IMR-90 (cell line): ENCODE data around the gene TMEM141. TPM values are rescaled to one million over a fixed set of nuclear protein-coding genes. Genes with fewer than 3 reads are reported as not detected.

Source experiments
- ATAC-seq: fragments of 200-7000 bp; cut with Tn5 transposase; 2 replicates; pipeline ENCODE4 v1.9.1; 2020; ENCODE audit warnings: low read depth, mild to moderate bottlenecking, moderate library complexity
- BruUV-seq: library from RNA; stranded (reverse); fragments of 400-500 nt; replicated peaks from 2 replicates; lab custom pipeline; 2021; lab: Mats Ljungman, UMichigan
- CTCF ChIA-PET: fragments of 300-600 bp; formaldehyde crosslinking; extraction: SDS; loops from one replicate; lab custom pipeline; 2021; ENCODE audit warnings: antibody characterized with exemption; lab: Yijun Ruan, JAX
- POLR2A ChIA-PET: fragments of 300-600 bp; sonication (Branson Sonifier 250); formaldehyde crosslinking; loops from one replicate; lab custom pipeline; 2022; ENCODE audit warnings: antibody characterized with exemption; ENCODE audit not compliant: unreplicated experiment; lab: Charles Lee
- DNase-seq: peaks from one replicate; pipeline ENCODE4 v3.0.0; 2013
- H2AFZ ChIP-seq: replicated peaks from 2 replicates; pipeline ENCODE3; 2013; ENCODE audit warnings: low read length, mild to moderate bottlenecking; ENCODE audit not compliant: poor library complexity
- H2AK5ac ChIP-seq: 2 replicates; pipeline ENCODE4 v1.6.1; 2013; ENCODE audit warnings: low read depth, low read length, inconsistent platforms
- H2AK9ac ChIP-seq: replicated peaks from 2 replicates; pipeline ENCODE3; 2013; ENCODE audit warnings: mild to moderate bottlenecking, low read depth, low read length, moderate library complexity; ENCODE audit not compliant: poor library complexity
- H2BK120ac ChIP-seq: 2 replicates; pipeline ENCODE4 v1.6.1; 2013; ENCODE audit warnings: low read depth, low read length, inconsistent platforms
- H2BK15ac ChIP-seq: 3 replicates; pipeline ENCODE4 v1.6.1; 2013; ENCODE audit warnings: low read depth, low read length, inconsistent platforms
- H2BK20ac ChIP-seq: 2 replicates; pipeline ENCODE4 v1.6.1; 2013; ENCODE audit warnings: low read depth, mild to moderate bottlenecking, inconsistent platforms, low read length, moderate library complexity
- H2BK5ac ChIP-seq: 2 replicates; pipeline ENCODE4 v1.6.1; 2013; ENCODE audit warnings: mild to moderate bottlenecking, low read depth, low read length, inconsistent platforms; ENCODE audit not compliant: poor library complexity, severe bottlenecking
- H3K14ac ChIP-seq: replicated peaks from 2 replicates; pipeline ENCODE4 v1.6.1; 2013; ENCODE audit warnings: low read depth, low read length, inconsistent platforms
- H3K18ac ChIP-seq: 2 replicates; pipeline ENCODE4 v1.6.1; 2013; ENCODE audit warnings: low read depth, low read length, control low read depth
- H3K23ac ChIP-seq: 2 replicates; pipeline ENCODE4 v1.6.1; 2013; ENCODE audit warnings: low read depth, low read length, inconsistent platforms
- H3K27ac ChIP-seq: 2 replicates; pipeline ENCODE4 v1.5.1; 2013; ENCODE audit warnings: mild to moderate bottlenecking, control low read depth, low read length; ENCODE audit not compliant: insufficient read depth
- H3K27me3 ChIP-seq: 2 replicates; pipeline ENCODE4 v1.6.1; 2013; ENCODE audit warnings: low read length; ENCODE audit not compliant: control insufficient read depth, insufficient read depth
- H3K36me3 ChIP-seq: 2 replicates; pipeline ENCODE4 v1.6.1; 2013; ENCODE audit warnings: low read length, mixed read lengths; ENCODE audit not compliant: control insufficient read depth, insufficient read depth
- H3K4ac ChIP-seq: 2 replicates; pipeline ENCODE4 v1.6.1; 2013; ENCODE audit warnings: low read depth, low read length, inconsistent platforms
- H3K4me1 ChIP-seq: 2 replicates; pipeline ENCODE4 v1.6.1; 2013; ENCODE audit warnings: low read length, mixed read lengths; ENCODE audit not compliant: control insufficient read depth, insufficient read depth
- H3K4me2 ChIP-seq: 2 replicates; pipeline ENCODE4 v1.6.1; 2013; ENCODE audit warnings: low read depth, mild to moderate bottlenecking, control low read depth, low read length, moderate library complexity
- H3K4me3 ChIP-seq: 2 replicates; pipeline ENCODE4 v1.5.1; 2013; ENCODE audit warnings: low read depth, mild to moderate bottlenecking, control low read depth, low read length, moderate library complexity; ENCODE audit not compliant: insufficient read depth
- H3K56ac ChIP-seq: 2 replicates; pipeline ENCODE4 v1.6.1; 2013; ENCODE audit warnings: low read length, inconsistent platforms; ENCODE audit not compliant: insufficient read depth; ENCODE audit errors: extremely low read depth
- H3K79me1 ChIP-seq, 2 experiments: 2 replicates each; pipeline ENCODE4 v1.6.1; 2013; ENCODE audit warnings: low read length in 2 of 2, inconsistent platforms in 1 of 2, low read depth in 1 of 2
- H3K9ac ChIP-seq: 2 replicates; pipeline ENCODE4 v1.6.1; 2013; ENCODE audit warnings: low read depth, low read length, control low read depth
- H3K9me1 ChIP-seq: 2 replicates; pipeline ENCODE4 v1.6.1; 2013; ENCODE audit warnings: low read length, inconsistent platforms; ENCODE audit not compliant: insufficient read depth
- H3K9me3 ChIP-seq: 2 replicates; pipeline ENCODE4 v1.6.1; 2013; ENCODE audit warnings: low read length; ENCODE audit not compliant: control insufficient read depth, insufficient read depth
- H4K20me1 ChIP-seq: 2 replicates; pipeline ENCODE4 v1.6.1; 2013; ENCODE audit warnings: low read length, inconsistent platforms; ENCODE audit not compliant: insufficient read depth
- H4K5ac ChIP-seq: 2 replicates; pipeline ENCODE4 v1.6.1; 2013; ENCODE audit warnings: mild to moderate bottlenecking, low read depth, low read length, control low read depth
- H4K8ac ChIP-seq, 2 experiments: 2 replicates each; pipeline ENCODE4 v1.6.1; 2013; ENCODE audit warnings: low read depth in 2 of 2, low read length in 2 of 2, control low read depth in 1 of 2, inconsistent platforms in 1 of 2
- H4K91ac ChIP-seq: 2 replicates; pipeline ENCODE4 v1.6.1; 2013; ENCODE audit warnings: low read depth, low read length, inconsistent platforms; ENCODE audit not compliant: insufficient read depth
- BHLHE40 ChIP-seq: fragments of 150-350 bp; IDR thresholded peaks from 2 replicates; pipeline ENCODE4 v1.6.1; 2016; ENCODE audit warnings: mild to moderate bottlenecking, low read depth, low read length
- CEBPB ChIP-seq: IDR thresholded peaks from 2 replicates; pipeline ENCODE4 v1.6.1; 2012; ENCODE audit warnings: low read depth, low read length, improper control_type of control experiment
- FOS ChIP-seq: fragments of 150-350 bp; IDR thresholded peaks from 2 replicates; pipeline ENCODE4 v1.6.1; 2016; ENCODE audit warnings: low read depth, low read length
- MAFK ChIP-seq: IDR thresholded peaks from 2 replicates; pipeline ENCODE4 v1.6.1; 2012; ENCODE audit warnings: low read depth, low read length, improper control_type of control experiment
- MAZ ChIP-seq: IDR thresholded peaks from 2 replicates; pipeline ENCODE4 v1.6.1; 2012; ENCODE audit warnings: low read depth, mild to moderate bottlenecking, low read length, improper control_type of control experiment, moderate library complexity, borderline replicate concordance
- MXI1 ChIP-seq: IDR thresholded peaks from 2 replicates; pipeline ENCODE4 v1.6.1; 2012; ENCODE audit warnings: low read depth, mild to moderate bottlenecking, low read length, moderate library complexity, borderline replicate concordance
- NFE2L2 ChIP-seq: fragments of 150-350 bp; IDR thresholded peaks from 2 replicates; pipeline ENCODE4 v1.6.1; 2016; ENCODE audit warnings: low read depth, mild to moderate bottlenecking, low read length
- POLR2A ChIP-seq: IDR thresholded peaks from 2 replicates; pipeline ENCODE4 v1.6.1; 2012; ENCODE audit warnings: mild to moderate bottlenecking, low read depth, low read length
- RFX5 ChIP-seq: IDR thresholded peaks from 2 replicates; pipeline ENCODE4 v1.8.0; 2012; ENCODE audit warnings: low read depth, mild to moderate bottlenecking, low read length, moderate library complexity
- WGBS, 2 experiments: methylation state at CpG; one replicate each; pipeline versions ENCODE4 v1.1.5 to v1.1.7; 2013; ENCODE audit warnings: missing lambda C conversion rate in 2 of 2; ENCODE audit not compliant: insufficient read length in 1 of 2; ENCODE audit errors: extremely low coverage in 2 of 2; 5-methylcytosine and 5-hydroxymethylcytosine counted together
- dilution Hi-C: fragments of 300-500 bp; cut with HindIII; formaldehyde crosslinking; loops from one replicate; pipeline ENCODE4 v1.14.3; 2018; ENCODE audit warnings: low sequenced_read_pairs; ENCODE audit not compliant: unreplicated experiment
- in situ Hi-C: fragments of 300-500 bp; cut with MboI; formaldehyde crosslinking; loops from 3 replicates; pipeline ENCODE4 v1.14.3; 2019; ENCODE audit warnings: low sequenced_read_pairs, inconsistent platforms, mixed read lengths
- intact Hi-C: fragments of 100-400 bp; cut with micrococcal nuclease; formaldehyde crosslinking; loops from 2 replicates; pipeline ENCODE4 v1.10.0; 2022
- polyA plus RNA-seq, 3 experiments: library from polyadenylated mRNA; depleted of rRNA; stranded (reverse); fragments of >200 nt; gene quantifications; 2 replicates each; pipeline ENCODE4 v1.2.3, GENCODE V29; 2012; ENCODE audit warnings: low replicate concordance in 1 of 3
- total RNA-seq: library from RNA; depleted of rRNA; stranded (reverse); fragments of >200 nt; gene quantifications from 2 replicates; pipeline ENCODE4 v1.2.3, GENCODE V29; 2012
- TF ChIP-seq, protein P1 (sequence below): fragments of 150-350 bp; IDR thresholded peaks from 2 replicates; pipeline ENCODE4 v1.6.1; 2016; ENCODE audit warnings: low read depth, mild to moderate bottlenecking, low read length, moderate library complexity, borderline replicate concordance
- TF ChIP-seq, protein P2 (sequence below): fragments of 150-350 bp; IDR thresholded peaks from 2 replicates; pipeline ENCODE4 v1.6.1; 2017; ENCODE audit warnings: mild to moderate bottlenecking, antibody characterized with exemption, low read length, low read depth
- TF ChIP-seq, protein P3 (sequence below): conservative IDR thresholded peaks from 2 replicates; pipeline ENCODE4 v1.5.1; 2012; ENCODE audit warnings: mild to moderate bottlenecking, low read depth, low read length, improper control_type of control experiment

Gene TMEM141
- total and polyA plus RNA-seq, 2 of the 4 experiments (the other 2 are of a cell fraction), result 39.1 to 77.8 TPM

DNA sequence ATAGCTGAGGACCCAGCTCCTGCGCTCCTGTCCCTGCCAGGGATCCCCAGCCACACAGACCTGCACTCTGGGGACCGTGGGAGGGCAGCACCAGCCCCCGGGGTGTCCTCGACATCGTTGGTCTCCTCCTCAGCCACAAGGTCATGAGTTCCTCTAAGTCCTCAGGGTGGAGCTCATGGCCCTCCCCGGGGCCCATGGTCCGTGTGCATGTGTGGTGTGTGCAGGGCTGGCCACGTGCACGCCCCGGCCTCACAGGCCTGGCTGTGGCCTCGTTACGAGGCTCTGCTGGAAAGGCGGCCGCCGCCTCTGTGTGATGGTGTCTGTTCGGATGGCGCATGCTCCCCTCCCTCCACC, 35.0 kb downstream of the TMEM141 start:
- ATAC-seq, result no peak

More for the DNA sequence above, 35.0 kb downstream of the TMEM141 start:
- no peak for DNase-seq
- Histone ChIP-seq H2BK20ac (no peak overlapping the region), H2BK15ac (no peak overlapping the region), H3K27me3 (no peaks in the 10 kb centered on the region), H3K23ac (no peak overlapping the region), H3K56ac (no peak overlapping the region), H4K91ac (no peak overlapping the region), H3K27ac (no peak overlapping the region), H2AK5ac (no peak overlapping the region), H3K4ac (no peak overlapping the region), H3K79me1 (peaks cover 5 to 16% of the 10 kb centered on the region in 2 experiments; a peak in 3 of 4 replicates), H2AFZ (no peak overlapping the region), H3K14ac (no peak overlapping the region), H4K8ac (no peak overlapping the region), H3K9ac (no peak overlapping the region), H3K9me3 (no peaks in the 10 kb centered on the region), H3K4me1 (peaks cover under 1% of the 10 kb centered on the region; the same call in 1 of the 2 replicates), H3K4me3 (no peak overlapping the region), H2AK9ac (no peak overlapping the region), H2BK120ac (no peak overlapping the region), H3K4me2 (no peak overlapping the region), H3K36me3 (peaks cover 57% of the 10 kb centered on the region), H4K5ac (no peak overlapping the region), H3K18ac (no peak overlapping the region), H4K20me1 (peaks cover 9% of the 10 kb centered on the region), H2BK5ac (no peak overlapping the region), H3K9me1 (no peaks in the 10 kb centered on the region)
- intact Hi-C loops, result no loop called here
- no TSS peak for BruUV-seq
- dilution Hi-C loops, result no loop called here
- ChIA-PET CTCF (interaction anchor here (2.0 kb wide), 1 partner anchor 17 kb away, joined by 4 read pairs; no protein-coding TSS in a partner anchor), POLR2A (no interaction called here)
- in situ Hi-C loops, result no loop called here
- WGBS, 2 experiments, result 100% methylated on average over 4 of the region's 17 CpGs; no CpG with 5 or more reads in 1 of the 2 experiments
- TF ChIP-seq RFX5, result no peak
- TF ChIP-seq NFE2L2, result no peak
- TF ChIP-seq MAFK, result no peak
- TF ChIP-seq, protein P1, sequence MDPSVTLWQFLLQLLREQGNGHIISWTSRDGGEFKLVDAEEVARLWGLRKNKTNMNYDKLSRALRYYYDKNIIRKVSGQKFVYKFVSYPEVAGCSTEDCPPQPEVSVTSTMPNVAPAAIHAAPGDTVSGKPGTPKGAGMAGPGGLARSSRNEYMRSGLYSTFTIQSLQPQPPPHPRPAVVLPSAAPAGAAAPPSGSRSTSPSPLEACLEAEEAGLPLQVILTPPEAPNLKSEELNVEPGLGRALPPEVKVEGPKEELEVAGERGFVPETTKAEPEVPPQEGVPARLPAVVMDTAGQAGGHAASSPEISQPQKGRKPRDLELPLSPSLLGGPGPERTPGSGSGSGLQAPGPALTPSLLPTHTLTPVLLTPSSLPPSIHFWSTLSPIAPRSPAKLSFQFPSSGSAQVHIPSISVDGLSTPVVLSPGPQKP, result no peak
- TF ChIP-seq, protein P2, sequence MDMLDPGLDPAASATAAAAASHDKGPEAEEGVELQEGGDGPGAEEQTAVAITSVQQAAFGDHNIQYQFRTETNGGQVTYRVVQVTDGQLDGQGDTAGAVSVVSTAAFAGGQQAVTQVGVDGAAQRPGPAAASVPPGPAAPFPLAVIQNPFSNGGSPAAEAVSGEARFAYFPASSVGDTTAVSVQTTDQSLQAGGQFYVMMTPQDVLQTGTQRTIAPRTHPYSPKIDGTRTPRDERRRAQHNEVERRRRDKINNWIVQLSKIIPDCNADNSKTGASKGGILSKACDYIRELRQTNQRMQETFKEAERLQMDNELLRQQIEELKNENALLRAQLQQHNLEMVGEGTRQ, result no peak
- no peak for TF ChIP-seq MXI1
- no peak for TF ChIP-seq BHLHE40
- no peak for TF ChIP-seq MAZ
- no peak for TF ChIP-seq POLR2A
- TF ChIP-seq, protein P3, sequence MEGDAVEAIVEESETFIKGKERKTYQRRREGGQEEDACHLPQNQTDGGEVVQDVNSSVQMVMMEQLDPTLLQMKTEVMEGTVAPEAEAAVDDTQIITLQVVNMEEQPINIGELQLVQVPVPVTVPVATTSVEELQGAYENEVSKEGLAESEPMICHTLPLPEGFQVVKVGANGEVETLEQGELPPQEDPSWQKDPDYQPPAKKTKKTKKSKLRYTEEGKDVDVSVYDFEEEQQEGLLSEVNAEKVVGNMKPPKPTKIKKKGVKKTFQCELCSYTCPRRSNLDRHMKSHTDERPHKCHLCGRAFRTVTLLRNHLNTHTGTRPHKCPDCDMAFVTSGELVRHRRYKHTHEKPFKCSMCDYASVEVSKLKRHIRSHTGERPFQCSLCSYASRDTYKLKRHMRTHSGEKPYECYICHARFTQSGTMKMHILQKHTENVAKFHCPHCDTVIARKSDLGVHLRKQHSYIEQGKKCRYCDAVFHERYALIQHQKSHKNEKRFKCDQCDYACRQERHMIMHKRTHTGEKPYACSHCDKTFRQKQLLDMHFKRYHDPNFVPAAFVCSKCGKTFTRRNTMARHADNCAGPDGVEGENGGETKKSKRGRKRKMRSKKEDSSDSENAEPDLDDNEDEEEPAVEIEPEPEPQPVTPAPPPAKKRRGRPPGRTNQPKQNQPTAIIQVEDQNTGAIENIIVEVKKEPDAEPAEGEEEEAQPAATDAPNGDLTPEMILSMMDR, result no peak
- no peak for TF ChIP-seq CEBPB
- no peak for TF ChIP-seq FOS
